Kasumi-1 (cell line): ENCODE measurements around the gene CALML4.
"Not testable (repeated sequence)": the region's sequence is repeated elsewhere in the genome, so short reads cannot be mapped to it uniquely, and the experiment has no call there.

ENCODE experiments used
- DNase-seq, 2 experiments: peaks; one replicate each; lab custom pipeline; 2025; lab: John Stamatoyannopoulos, UW

CALML4 gene, protein sequence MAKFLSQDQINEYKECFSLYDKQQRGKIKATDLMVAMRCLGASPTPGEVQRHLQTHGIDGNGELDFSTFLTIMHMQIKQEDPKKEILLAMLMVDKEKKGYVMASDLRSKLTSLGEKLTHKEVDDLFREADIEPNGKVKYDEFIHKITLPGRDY

DNA sequence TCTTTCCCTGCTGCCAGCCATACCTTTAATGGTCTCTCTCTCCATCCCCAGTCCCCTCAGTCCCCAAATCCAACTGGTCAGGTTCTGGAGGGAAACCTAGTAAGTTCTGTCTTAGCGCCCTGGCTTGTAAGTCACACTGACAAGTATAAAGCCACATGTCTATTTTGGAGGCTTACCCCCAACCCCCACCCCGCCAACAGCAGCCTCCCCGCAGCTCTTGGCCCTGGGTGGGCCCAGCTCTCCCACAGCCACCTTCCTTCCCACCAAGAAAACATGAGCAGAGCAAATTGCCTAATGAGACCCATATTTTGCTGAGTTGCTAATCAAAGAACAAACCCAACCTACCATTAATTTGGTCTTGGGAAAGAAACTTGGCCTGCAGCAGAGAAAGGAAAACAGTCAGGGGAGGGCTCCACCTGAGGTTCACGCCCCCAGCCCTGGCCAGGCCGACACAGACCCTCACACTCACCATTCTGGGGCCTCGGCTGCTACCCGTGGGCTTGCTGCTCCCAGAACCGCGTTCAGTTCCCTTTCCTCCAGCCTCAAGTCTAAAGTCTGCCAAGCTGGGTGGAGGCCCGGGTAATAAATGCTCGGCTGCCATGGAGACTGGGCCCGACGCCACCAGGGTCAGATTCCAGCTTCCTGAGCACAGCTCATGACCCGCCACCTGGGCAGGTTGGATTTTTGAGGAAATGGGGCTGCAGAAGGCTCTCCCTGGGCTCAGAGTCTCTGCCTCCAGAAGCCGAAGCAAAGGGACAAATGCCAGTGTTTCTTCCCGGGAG, at the start of gene CALML4:
TSS of gene CALML4 (minus strand) at position 557 of the 782 bp plus-strand sequence. CDS start at position 472, 85 bp downstream.
- peak; percentile 46 to 58 for DNase-seq

- peak; percentile 83 to 94 for DNase-seq
Measured at GRCh38 chr15:68252925-68253534, 47.9 kb upstream of the CALML4 start.

GRCh38 chr15:68249058-68249713, 44.1 kb upstream of the CALML4 start:
- DNase-seq, result peak; percentile 57 to 63

- DNase-seq, result no peak
Measured at GRCh38 chr15:68244235-68244634, 39.1 kb upstream of the CALML4 start.

DNA sequence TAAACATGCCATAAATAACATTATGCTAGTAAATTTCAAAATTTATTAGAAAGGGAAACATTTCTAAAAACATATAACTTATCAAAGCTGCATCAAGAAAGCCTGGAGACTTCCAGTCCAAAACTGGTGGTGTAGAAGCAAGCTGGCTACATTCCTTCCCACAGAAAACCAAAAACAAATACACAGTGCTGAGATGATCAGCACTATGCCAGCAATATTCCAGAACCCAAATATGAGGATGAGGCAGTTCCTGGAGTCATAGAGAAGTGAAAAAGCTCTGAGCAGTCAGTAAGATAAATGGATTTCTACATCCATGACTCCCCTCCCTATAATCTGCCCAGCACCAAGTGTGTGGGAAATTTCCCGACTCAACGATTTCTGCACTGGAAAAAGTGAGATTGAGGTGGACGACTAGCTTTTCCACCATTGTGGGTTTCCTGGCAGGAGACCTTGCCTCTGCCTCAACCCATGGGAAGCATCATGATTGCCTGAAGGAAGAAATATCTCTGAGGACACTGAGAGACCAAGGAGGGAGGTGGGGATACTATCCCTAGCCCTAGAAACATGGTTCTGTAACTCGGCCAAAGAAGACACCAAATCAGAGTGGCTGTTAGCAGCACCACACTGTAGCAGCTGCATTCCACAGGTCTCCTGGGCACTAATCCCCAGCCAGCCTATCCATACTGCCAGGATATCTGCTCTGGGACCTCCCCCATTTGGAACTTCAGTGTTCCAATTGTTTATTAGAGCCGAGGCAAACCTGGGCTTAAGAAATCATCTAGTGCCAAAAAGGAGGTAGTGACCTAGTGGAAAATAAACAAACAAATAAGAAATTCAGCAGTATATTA, 36.2 kb upstream of the CALML4 start:
- no peak for DNase-seq

GRCh38 chr15:68239025-68239424, 33.9 kb upstream of the CALML4 start:
- DNase-seq, result no peak

DNA sequence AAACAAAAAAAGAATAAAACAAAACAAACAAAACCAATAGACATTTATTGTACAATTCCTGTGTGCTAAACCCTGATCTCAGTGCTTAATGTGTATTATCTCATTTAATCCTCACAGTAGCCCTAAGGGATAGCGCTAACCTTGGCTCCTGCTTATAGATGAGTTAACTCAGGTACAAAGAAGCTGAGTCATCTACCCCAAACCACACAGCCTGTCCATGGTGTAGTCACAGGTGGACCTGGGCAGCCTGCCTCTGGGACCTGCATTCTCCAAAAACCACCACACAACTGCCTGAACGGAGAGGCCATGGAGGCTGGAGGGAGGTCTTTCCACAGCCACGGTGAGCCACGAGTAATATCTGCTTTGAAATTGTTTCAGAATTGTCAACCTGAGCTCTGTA, 29.9 kb upstream of the CALML4 start:
- DNase-seq, result no peak

- DNase-seq, result not testable (repeated sequence)
Measured at GRCh38 chr15:68234520-68234919, 29.4 kb upstream of the CALML4 start.

GRCh38 chr15:68234060-68234459, 28.9 kb upstream of the CALML4 start:
- no peak for DNase-seq

DNA sequence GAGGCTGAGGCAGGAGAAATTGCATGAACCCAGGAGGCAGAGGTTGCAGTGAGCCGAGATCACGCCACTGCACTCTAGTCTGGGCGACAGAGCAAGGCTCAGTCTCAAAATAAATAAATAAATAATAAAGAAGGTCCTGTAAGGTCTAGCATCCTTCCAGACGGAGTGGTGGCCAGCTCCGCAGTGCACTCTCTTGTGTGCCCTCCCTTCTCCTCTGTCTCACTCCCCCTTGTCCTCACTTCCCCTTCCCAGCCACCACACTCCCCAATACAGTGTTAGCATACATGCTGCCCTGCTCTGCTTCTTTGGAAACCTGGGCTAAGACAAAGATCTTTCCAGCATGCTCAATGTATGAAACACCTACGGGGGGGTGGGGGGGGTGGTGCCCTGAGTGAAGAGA, 27.8 kb upstream of the CALML4 start:
- peak; percentile 64 to 77 for DNase-seq

- DNase-seq, result no peak
Measured at GRCh38 chr15:68232449-68232848, 27.3 kb upstream of the CALML4 start.

- DNase-seq, result no peak
Measured at GRCh38 chr15:68231102-68231818, 26.1 kb upstream of the CALML4 start.

- peak in 1 of 2 experiments; percentile 81 for DNase-seq
Measured at GRCh38 chr15:68230157-68231100, 25.3 kb upstream of the CALML4 start.

GRCh38 chr15:68229386-68230156, 24.4 kb upstream of the CALML4 start, which contains the start of gene CLN6:
Gene CLN6 (minus strand): TSS chr15:68229728. CDS start chr15:68229584, 144 bp downstream.
- DNase-seq, result peak; percentile 71 to 78

GRCh38 chr15:68228971-68229385, 23.8 kb upstream of the CALML4 start:
- no peak for DNase-seq

- DNase-seq, result peak in 1 of 2 experiments; percentile 19
Measured at GRCh38 chr15:68228143-68228970, 23.2 kb upstream of the CALML4 start.

GRCh38 chr15:68227643-68228142, 22.6 kb upstream of the CALML4 start:
- DNase-seq, result no peak

DNA sequence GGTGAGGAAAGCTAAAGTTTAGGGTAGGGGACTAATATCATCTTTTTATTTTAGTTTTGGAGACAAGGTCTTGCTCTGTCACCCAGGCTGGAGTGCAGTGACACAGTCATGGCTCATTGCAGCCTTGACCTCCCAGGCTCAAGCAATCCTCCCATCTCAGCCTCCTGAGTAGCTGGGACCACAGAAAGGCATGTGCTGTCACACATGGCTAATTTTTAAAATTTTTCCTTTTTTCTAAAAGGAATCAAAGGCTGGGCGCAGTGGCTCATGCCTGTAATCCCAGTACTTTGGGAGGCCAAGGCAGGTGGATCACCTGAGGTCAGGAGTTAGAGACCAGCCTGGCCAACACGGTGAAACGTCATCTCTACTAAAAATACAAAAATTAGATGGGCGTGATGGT, 20.3 kb upstream of the CALML4 start:
- DNase-seq, result not testable (repeated sequence)
